A549 (cell line): ENCODE results near the gene MTG1. TPM values are rescaled to one million over a fixed set of nuclear protein-coding genes. Genes with fewer than 3 reads are reported as not detected.

Source experiments
- ATAC-seq, 2 experiments: fragments of 200-7000 bp in 1 of 2; fragments of >200 bp in 1 of 2; cut with Nextera tagmentation in 1 of 2; cut with Tn5 transposase in 1 of 2; 3 replicates each; pipeline versions ENCODE4 v1.8.0 to v1.9.1; 2018 to 2020; ENCODE audit warnings: mild to moderate bottlenecking in 1 of 2, moderate library complexity in 1 of 2
- CTCF ChIA-PET: fragments of 300-600 bp; sonication (Branson Sonifier 250); formaldehyde crosslinking; extraction: SDS; loops from one replicate; lab custom pipeline; 2021; ENCODE audit warnings: antibody characterized with exemption, inconsistent platforms; lab: Yijun Ruan, JAX
- POLR2A ChIA-PET: fragments of 350-600 bp; formaldehyde crosslinking; extraction: SDS; loops from one replicate; lab custom pipeline; 2021; ENCODE audit warnings: antibody characterized with exemption, inconsistent platforms; lab: Yijun Ruan, JAX
- DNase-seq, 2 experiments: peaks; one replicate each; pipeline versions ENCODE4 v3.0.0 to v3.0.0-alpha.2; 2011 to 2016; ENCODE audit warnings: low read depth in 1 of 2, low spot score in 1 of 2
- FAIRE-seq: peaks from 2 replicates; lab custom pipeline; 2011; peaks lifted over from hg19 to GRCh38; lab: Jason Lieb, UNC
- H3K27ac ChIP-seq, 2 experiments: fragments of >200 bp; sonication (Bioruptor Twin); formaldehyde crosslinking; 3 replicates each; pipeline ENCODE4 v1.5.1; 2016 to 2017
- H3K4me1 ChIP-seq: fragments of >200 bp; sonication (Bioruptor Twin); formaldehyde crosslinking; 3 replicates; pipeline ENCODE4 v1.6.1; 2016
- H3K4me2 ChIP-seq: fragments of >200 bp; sonication (Bioruptor Twin); formaldehyde crosslinking; 3 replicates; pipeline ENCODE4 v1.6.1; 2016
- H3K4me3 ChIP-seq: fragments of >200 bp; sonication (Bioruptor Twin); formaldehyde crosslinking; 3 replicates; pipeline ENCODE4 v1.5.1; 2016
- H3K9me3 ChIP-seq: fragments of >200 bp; sonication (Bioruptor Twin); formaldehyde crosslinking; 3 replicates; pipeline ENCODE4 v1.6.1; 2016
- CBX2 ChIP-seq: fragments of 200-600 bp; sonication (generic); IDR thresholded peaks from 2 replicates; pipeline ENCODE4 v1.6.1; 2016; ENCODE audit warnings: low read depth, mild to moderate bottlenecking, borderline replicate concordance
- CHD4 ChIP-seq: fragments of 200-600 bp; sonication (generic); IDR thresholded peaks from 2 replicates; pipeline ENCODE4 v1.6.1; 2016; ENCODE audit warnings: antibody characterized with exemption, mild to moderate bottlenecking, borderline replicate concordance
- GATA3 ChIP-seq: IDR thresholded peaks from 2 replicates; pipeline ENCODE4 v1.6.1; 2012; ENCODE audit warnings: borderline replicate concordance
- HEYL ChIP-seq: fragments of 250-450 bp; sonication (Bioruptor Pico); IDR thresholded peaks from 2 replicates; pipeline ENCODE4 v1.8.0; 2021; ENCODE audit warnings: mild to moderate bottlenecking, moderate library complexity
- HOXB13 ChIP-seq: fragments of 250-450 bp; sonication (Bioruptor Pico); IDR thresholded peaks from 2 replicates; pipeline ENCODE4 v1.5.0; 2020; ENCODE audit warnings: low read depth, mild to moderate bottlenecking, moderate library complexity
- JUN ChIP-seq, 2 experiments: fragments of >200 bp; sonication (Bioruptor Twin); formaldehyde crosslinking; IDR thresholded peaks; 2 replicates in 1 of 2; 3 replicates in 1 of 2; pipeline ENCODE4 v1.6.1; 2016 to 2017
- MAZ ChIP-seq: fragments of 150-350 bp; IDR thresholded peaks from 2 replicates; pipeline ENCODE4 v1.6.1; 2014; ENCODE audit warnings: antibody characterized with exemption, low read depth, low read length, borderline replicate concordance
- MYC ChIP-seq: IDR thresholded peaks from 2 replicates; pipeline ENCODE4 v1.6.1; 2012; ENCODE audit warnings: mild to moderate bottlenecking, inconsistent platforms, low read length, improper control_type of control experiment, borderline replicate concordance
- PHF8 ChIP-seq: fragments of 200-600 bp; sonication (generic); IDR thresholded peaks from 2 replicates; pipeline ENCODE4 v1.6.1; 2016; ENCODE audit warnings: low read depth, mild to moderate bottlenecking, antibody characterized with exemption, moderate library complexity, borderline replicate concordance
- POLR2A ChIP-seq: IDR thresholded peaks from 2 replicates; pipeline ENCODE4 v1.6.1; 2012; ENCODE audit warnings: mild to moderate bottlenecking, low read length
- RNF2 ChIP-seq: fragments of 200-600 bp; sonication (generic); IDR thresholded peaks from 2 replicates; pipeline ENCODE4 v1.6.1; 2016; ENCODE audit warnings: low read depth, mild to moderate bottlenecking, antibody characterized with exemption, moderate library complexity, borderline replicate concordance
- SMC3 ChIP-seq: fragments of >200 bp; sonication (Bioruptor Twin); formaldehyde crosslinking; IDR thresholded peaks from 3 replicates; pipeline ENCODE4 v1.6.1; 2018; ENCODE audit warnings: inconsistent platforms
- SREBF2 ChIP-seq: fragments of 450-650 bp; IDR thresholded peaks from 2 replicates; pipeline ENCODE4 v1.6.1; 2014; ENCODE audit warnings: mild to moderate bottlenecking, moderate library complexity
- ZC3H11A ChIP-seq: fragments of 450-650 bp; IDR thresholded peaks from 2 replicates; pipeline ENCODE4 v1.6.1; 2014; ENCODE audit warnings: antibody characterized with exemption, mild to moderate bottlenecking
- ZSCAN20 ChIP-seq: fragments of 250-450 bp; sonication (Bioruptor Pico); IDR thresholded peaks from 2 replicates; pipeline ENCODE4 v1.8.0; 2022; ENCODE audit warnings: mild to moderate bottlenecking, moderate library complexity
- WGBS: methylation state at CpG from one replicate; pipeline ENCODE4 v1.1.6; 2017; ENCODE audit errors: missing lambda C conversion rate; 5-methylcytosine and 5-hydroxymethylcytosine counted together
- polyA minus RNA-seq: library from RNA; depleted of rRNA, polyadenylated mRNA; stranded (reverse); fragments of >200 nt; gene quantifications from 2 replicates; pipeline ENCODE4 v1.2.3, GENCODE V29; 2011; rRNA and poly(A)+ RNA removed
- polyA plus RNA-seq, 4 experiments: library from polyadenylated mRNA; depleted of rRNA in 3 of 4; stranded (reverse); fragments of >200 nt; fragmentation: RNase III in 1 of 4; extraction: RNeasy Plus Mini Kit Qiagen cat#74134 plus additional on column Dnase treatment in 1 of 4; gene quantifications; 2 replicates in 3 of 4; 3 replicates in 1 of 4; pipeline ENCODE4 v1.2.3, GENCODE V29; 2011 to 2017
- TF ChIP-seq, protein P1 (sequence below): IDR thresholded peaks from 2 replicates; pipeline ENCODE4 v1.6.1; 2012; ENCODE audit warnings: low read depth, borderline replicate concordance
- TF ChIP-seq, protein P2 (sequence below): fragments of 450-650 bp; IDR thresholded peaks from 2 replicates; pipeline ENCODE4 v1.6.1; 2014; ENCODE audit warnings: antibody characterized with exemption
- TF ChIP-seq, protein P3 (sequence below): IDR thresholded peaks from 2 replicates; pipeline ENCODE4 v1.6.1; 2012
- TF ChIP-seq, protein P4 (sequence below): IDR thresholded peaks from 2 replicates; pipeline ENCODE4 v1.6.1; 2012
- TF ChIP-seq, protein P5 (sequence below): fragments of 250-450 bp; sonication (Bioruptor Pico); IDR thresholded peaks from 2 replicates; pipeline ENCODE4 v1.5.0; 2021; ENCODE audit warnings: mild to moderate bottlenecking, moderate library complexity, borderline replicate concordance
- TF ChIP-seq, protein P6 (sequence below): fragments of >200 bp; sonication (Bioruptor Twin); formaldehyde crosslinking; IDR thresholded peaks from 3 replicates; pipeline ENCODE4 v1.6.1; 2016

The MTG1 gene, protein sequence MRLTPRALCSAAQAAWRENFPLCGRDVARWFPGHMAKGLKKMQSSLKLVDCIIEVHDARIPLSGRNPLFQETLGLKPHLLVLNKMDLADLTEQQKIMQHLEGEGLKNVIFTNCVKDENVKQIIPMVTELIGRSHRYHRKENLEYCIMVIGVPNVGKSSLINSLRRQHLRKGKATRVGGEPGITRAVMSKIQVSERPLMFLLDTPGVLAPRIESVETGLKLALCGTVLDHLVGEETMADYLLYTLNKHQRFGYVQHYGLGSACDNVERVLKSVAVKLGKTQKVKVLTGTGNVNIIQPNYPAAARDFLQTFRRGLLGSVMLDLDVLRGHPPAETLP
- polyA plus RNA-seq (2011; rRNA removed), result 65.6 and 67.2 TPM in 2 replicates
- polyA plus RNA-seq (2012; cell fraction: cytosol; rRNA removed), result 106 and 115 TPM in 2 replicates
- polyA plus RNA-seq (2012; cell fraction: nucleus; rRNA removed), result 325 and 350 TPM in 2 replicates
- polyA plus RNA-seq (2017; fragmentation: RNase III; extraction: RNeasy Plus Mini Kit Qiagen cat#74134 plus additional on column Dnase treatment), result 57.1 to 62.2 TPM (median 60.3 TPM) in 3 replicates
- 49.2 and 51.1 TPM in 2 replicates for polyA minus RNA-seq

DNA sequence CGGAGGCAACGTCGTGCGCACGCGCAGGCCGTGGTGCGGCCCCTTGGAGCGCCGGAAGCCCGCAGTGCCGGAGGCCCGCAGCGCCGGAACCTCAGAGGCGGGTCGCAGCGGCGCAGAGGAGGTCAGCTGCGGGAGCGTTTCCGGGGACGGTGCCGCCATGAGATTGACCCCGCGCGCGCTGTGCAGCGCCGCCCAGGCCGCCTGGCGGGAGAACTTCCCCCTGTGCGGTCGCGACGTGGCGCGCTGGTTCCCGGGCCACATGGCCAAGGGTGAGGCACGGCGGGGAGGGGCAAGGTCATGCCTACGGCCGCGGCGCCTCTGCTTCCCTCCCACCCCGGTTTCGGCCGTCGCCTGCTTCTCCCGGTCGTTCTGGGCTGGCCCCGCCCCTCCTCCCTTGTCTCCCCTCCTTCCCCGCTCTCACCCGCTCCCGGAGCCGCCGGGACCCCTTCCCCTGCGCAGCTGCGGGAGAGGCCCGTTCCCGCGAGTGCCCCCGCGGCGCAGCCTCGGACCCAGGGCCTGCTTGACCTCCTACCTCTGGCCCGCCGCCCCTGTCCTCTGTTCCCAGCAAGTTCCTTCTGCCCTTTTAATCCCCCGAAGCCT, at the start of gene MTG1:
Gene MTG1, plus strand, starts transcription at position 94 of the 600 bp plus-strand sequence. Its CDS starts 64 bp downstream, at position 158.
- ChIA-PET POLR2A (no interaction called here), CTCF (interaction anchor here (0.6 to 1.9 kb wide), 3 partner anchors 19 to 66 kb away, joined by 3 to 5 read pairs (median 3); no protein-coding TSS in a partner anchor)
- ATAC-seq, result peak; percentile 98 to 100
- WGBS, result 3% methylated on average over 17 of the region's 69 CpGs
- Histone ChIP-seq H3K9me3 (no peaks in the 10 kb centered on the region), H3K4me3 (peak within 1 kb of the TSS; percentile 63), H3K27ac (peak within 1 kb of the TSS; percentile 85 to 97), H3K4me1 (peaks cover 14% of the 10 kb centered on the region; the same call in 2 of the 3 replicates), H3K4me2 (peak within 1 kb of the TSS; percentile 83)
- DNase-seq, result peak; percentile 93 to 97
- TF ChIP-seq RNF2 (no peak), CHD4 (no peak), ZSCAN20 (CRISPR knock-in tag) (no peak), MAZ (no peak), JUN (IDR thresholded peaks at IDR 0.05) (peak; percentile 82 to 95), CBX2 (no peak), HOXB13 (no peak), MYC (peak; percentile 87), GATA3 (0 out of 2 replicates have a peak, but pooled peaks have one; percentile 20), HEYL (CRISPR knock-in tag) (no peak), ZC3H11A (no peak), SMC3 (no peak), SREBF2 (no peak), PHF8 (peak; percentile 88; the same call in 1 of the 2 replicates), POLR2A (peak; percentile 89)
- TF ChIP-seq, protein P1, sequence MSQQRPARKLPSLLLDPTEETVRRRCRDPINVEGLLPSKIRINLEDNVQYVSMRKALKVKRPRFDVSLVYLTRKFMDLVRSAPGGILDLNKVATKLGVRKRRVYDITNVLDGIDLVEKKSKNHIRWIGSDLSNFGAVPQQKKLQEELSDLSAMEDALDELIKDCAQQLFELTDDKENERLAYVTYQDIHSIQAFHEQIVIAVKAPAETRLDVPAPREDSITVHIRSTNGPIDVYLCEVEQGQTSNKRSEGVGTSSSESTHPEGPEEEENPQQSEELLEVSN, result peak; percentile 65; the same call in 1 of the 2 replicates
- TF ChIP-seq, protein P2, sequence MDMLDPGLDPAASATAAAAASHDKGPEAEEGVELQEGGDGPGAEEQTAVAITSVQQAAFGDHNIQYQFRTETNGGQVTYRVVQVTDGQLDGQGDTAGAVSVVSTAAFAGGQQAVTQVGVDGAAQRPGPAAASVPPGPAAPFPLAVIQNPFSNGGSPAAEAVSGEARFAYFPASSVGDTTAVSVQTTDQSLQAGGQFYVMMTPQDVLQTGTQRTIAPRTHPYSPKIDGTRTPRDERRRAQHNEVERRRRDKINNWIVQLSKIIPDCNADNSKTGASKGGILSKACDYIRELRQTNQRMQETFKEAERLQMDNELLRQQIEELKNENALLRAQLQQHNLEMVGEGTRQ, result peak; percentile 37
- TF ChIP-seq, protein P3, sequence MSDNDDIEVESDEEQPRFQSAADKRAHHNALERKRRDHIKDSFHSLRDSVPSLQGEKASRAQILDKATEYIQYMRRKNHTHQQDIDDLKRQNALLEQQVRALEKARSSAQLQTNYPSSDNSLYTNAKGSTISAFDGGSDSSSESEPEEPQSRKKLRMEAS, result peak; percentile 94
- TF ChIP-seq, protein P4, sequence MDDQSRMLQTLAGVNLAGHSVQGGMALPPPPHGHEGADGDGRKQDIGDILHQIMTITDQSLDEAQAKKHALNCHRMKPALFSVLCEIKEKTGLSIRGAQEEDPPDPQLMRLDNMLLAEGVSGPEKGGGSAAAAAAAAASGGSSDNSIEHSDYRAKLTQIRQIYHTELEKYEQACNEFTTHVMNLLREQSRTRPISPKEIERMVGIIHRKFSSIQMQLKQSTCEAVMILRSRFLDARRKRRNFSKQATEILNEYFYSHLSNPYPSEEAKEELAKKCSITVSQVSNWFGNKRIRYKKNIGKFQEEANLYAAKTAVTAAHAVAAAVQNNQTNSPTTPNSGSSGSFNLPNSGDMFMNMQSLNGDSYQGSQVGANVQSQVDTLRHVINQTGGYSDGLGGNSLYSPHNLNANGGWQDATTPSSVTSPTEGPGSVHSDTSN, result peak; percentile 58; the same call in 1 of the 2 replicates
- TF ChIP-seq, protein P5, sequence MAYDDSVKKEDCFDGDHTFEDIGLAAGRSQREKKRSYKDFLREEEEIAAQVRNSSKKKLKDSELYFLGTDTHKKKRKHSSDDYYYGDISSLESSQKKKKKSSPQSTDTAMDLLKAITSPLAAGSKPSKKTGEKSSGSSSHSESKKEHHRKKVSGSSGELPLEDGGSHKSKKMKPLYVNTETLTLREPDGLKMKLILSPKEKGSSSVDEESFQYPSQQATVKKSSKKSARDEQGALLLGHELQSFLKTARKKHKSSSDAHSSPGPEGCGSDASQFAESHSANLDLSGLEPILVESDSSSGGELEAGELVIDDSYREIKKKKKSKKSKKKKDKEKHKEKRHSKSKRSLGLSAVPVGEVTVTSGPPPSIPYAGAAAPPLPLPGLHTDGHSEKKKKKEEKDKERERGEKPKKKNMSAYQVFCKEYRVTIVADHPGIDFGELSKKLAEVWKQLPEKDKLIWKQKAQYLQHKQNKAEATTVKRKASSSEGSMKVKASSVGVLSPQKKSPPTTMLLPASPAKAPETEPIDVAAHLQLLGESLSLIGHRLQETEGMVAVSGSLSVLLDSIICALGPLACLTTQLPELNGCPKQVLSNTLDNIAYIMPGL (CRISPR knock-in tag), result no peak
- TF ChIP-seq, protein P6, sequence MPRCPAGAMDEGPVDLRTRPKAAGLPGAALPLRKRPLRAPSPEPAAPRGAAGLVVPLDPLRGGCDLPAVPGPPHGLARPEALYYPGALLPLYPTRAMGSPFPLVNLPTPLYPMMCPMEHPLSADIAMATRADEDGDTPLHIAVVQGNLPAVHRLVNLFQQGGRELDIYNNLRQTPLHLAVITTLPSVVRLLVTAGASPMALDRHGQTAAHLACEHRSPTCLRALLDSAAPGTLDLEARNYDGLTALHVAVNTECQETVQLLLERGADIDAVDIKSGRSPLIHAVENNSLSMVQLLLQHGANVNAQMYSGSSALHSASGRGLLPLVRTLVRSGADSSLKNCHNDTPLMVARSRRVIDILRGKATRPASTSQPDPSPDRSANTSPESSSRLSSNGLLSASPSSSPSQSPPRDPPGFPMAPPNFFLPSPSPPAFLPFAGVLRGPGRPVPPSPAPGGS, result peak; percentile 78; the same call in 2 of the 3 replicates
- FAIRE-seq, result no peak
